Right renal cortex interstitium (tissue), 3 donors: ENCODE data around the gene CTR9. TPM values are rescaled to one million over a fixed set of nuclear protein-coding genes. Genes with fewer than 3 reads are reported as not detected.

Source experiments
- DNase-seq, 3 donors: peaks; one replicate each; pipeline ENCODE4 v3.0.0-alpha.2; 2013; ENCODE audit warnings: low read depth in 3 of 3, low spot score in 2 of 3
- polyA plus RNA-seq, 3 donors: library from polyadenylated mRNA; unstranded; fragments of 120-200 nt; gene quantifications; one replicate each; pipeline ENCODE4 v1.2.1, GENCODE V29; 2013; ENCODE audit not compliant: insufficient read length in 3 of 3

Gene CTR9
- polyA plus RNA-seq = 10 to 100 TPM; 67.5 to 71.3 (median 70.1) TPM

GRCh38 chr11:10750838-10751580 is at the start of gene CTR9:
Gene CTR9, plus strand, starts transcription at chr11:10751246. Its CDS starts 167 bp downstream, at chr11:10751413.
- DNase-seq = peak; percentile 78 to 86 (median 84)

GRCh38 chr11:10701982-10702381 is 49.1 kb upstream of the CTR9 start:
- DNase-seq = no peak

DNA sequence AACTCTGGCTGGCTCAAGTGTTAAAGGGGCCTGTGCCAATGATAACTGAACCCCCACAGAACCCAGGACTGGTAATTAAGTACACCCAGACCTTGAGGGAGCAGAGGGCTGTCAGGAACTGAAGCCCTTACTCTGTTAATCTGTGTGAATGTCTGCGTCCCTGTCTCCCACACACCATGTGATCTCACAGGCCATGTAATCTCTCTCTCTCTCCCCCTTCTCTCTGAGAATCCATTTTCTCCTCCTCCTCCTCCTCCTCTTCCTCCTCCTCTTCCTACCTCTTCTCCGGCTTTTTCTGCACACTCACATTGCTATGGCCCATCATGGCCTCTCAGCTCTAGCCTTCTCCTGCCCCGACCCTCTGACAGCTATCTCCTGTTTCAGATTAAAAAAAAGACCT is 42.9 kb upstream of the CTR9 start:
- DNase-seq = no peak

- DNase-seq = no peak
Observed at GRCh38 chr11:10709299-10710086, 41.6 kb upstream of the CTR9 start.

DNA sequence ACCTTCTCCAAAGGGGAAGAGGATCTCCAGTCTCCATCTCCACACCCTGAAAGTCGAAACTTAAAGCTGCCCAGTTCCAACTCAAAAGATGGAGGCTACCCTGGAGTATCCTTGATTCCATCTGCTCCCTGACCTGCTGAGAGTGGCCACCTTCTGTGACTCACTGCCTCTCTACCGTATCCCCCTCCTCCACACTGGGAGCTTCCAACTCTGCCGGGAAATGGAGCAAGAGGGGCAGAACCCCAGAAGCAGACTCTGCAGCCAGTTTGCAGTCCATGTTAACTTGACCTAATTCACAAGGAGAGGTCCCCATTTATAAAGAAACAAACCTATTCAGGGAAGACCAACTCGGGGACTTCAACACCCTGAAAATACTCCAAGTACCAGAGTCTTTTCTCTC is 35.5 kb upstream of the CTR9 start:
- DNase-seq = no peak

GRCh38 chr11:10716122-10716521 is 34.9 kb upstream of the CTR9 start:
- DNase-seq = no peak

DNA sequence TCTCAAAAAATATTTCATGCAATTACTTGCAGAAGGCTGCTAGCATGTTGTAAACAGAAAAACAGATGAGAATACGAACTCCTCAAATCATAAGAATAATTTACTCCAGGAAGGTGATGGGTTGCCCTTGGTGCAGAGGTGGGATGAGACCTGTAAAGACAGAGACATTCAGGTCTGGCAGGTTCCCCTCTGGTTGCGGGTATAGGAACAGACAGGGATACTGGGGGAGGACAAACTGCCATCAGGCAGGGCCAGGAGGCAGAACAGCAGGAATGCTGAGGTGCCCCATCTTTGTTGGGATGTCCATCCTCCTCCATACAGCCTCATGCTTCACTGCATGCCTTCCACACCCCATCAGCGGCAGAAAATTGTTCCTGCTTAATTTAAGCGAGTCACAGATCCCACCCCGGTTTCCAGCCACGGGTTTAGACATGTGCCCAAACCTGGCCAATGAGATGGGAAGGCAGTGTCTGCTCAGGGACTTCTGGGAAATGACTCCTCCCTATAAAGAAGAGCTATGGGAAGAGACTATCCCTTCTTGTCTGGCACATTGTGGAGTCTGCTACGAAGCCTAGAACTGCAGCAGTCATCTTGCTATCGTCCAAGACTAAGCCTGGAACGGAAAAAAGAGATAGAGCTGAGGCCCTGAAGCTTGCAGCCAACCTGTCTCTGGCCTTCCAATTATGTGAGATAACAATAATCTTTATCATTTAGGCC is 34.3 kb upstream of the CTR9 start:
- no peak for DNase-seq

DNA sequence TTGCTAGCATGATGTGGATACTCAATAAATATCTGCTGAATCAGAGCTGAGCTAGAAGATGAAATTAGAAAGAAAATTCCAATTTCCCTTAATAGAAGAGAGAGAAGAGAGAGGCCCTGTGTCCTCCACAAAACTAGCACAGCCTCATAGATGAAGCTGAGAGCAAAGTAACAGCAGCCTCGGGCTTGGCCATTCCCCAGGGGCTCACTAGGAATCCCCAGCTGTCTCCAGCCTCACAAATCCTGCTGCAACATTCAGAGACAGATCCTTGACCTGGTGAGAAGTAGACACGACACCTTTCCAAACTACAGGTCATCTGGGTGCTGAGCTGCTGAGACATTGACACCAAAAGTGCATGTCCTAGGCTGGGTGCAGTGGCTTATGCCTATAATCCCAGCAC is 31.4 kb upstream of the CTR9 start:
- no peak for DNase-seq

GRCh38 chr11:10720881-10721376 is 30.1 kb upstream of the CTR9 start:
- no peak for DNase-seq

GRCh38 chr11:10722307-10722706 is 28.7 kb upstream of the CTR9 start:
- no peak for DNase-seq

DNA sequence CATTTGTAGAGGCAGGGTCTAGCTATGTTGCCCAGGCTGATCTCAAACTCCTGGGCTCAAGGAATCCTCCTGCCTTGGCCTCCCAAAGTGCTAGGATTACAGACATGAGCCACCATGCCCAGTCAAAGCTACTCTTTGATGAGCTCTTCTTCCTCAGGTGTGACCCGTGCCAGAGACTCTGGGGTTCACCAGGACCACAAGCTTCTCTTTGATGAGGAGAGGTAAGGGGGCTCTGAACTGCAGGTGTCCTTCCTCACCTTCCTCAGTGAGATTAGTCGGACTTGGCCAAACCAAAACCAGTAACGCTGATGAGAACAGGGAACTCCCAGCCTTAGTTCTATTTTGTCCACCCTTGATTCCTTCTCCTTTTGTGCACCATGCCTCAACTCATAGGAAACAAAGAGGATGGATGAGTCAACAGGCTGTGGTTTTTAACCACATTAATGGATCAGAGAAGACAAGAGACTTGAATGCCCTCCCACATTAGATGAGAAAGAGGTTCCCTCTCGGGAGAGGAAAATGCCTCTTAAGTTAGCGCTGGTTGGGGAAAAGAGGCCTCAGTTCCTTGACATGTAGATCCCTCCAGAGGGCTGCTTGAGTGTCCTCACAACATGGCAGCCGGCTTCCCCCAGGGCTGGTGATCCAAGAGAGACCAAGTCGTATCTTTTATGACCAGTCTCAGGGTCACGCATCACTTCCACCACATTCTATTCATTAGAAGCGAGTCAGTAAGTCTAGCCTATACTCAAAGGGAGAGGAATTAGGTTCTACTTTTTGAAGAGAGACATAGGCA is 25.7 kb upstream of the CTR9 start:
- DNase-seq = no peak

DNA sequence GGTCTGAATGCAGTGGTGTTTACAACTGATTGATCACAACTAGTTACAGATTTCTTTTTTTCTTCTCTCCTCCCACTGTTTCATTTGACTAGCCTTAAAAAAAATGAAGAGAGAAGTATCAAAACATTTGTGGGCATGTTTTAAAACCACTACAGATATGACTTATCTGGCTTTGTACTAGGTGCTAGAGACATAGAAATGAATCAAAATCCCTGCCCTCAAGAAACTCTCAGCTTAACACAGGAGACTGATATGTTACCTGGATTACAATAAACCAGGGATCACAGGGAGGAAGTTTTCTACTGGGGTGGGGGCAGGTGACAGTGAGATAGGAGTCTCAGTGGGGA is 25.2 kb upstream of the CTR9 start:
- no peak for DNase-seq

DNA sequence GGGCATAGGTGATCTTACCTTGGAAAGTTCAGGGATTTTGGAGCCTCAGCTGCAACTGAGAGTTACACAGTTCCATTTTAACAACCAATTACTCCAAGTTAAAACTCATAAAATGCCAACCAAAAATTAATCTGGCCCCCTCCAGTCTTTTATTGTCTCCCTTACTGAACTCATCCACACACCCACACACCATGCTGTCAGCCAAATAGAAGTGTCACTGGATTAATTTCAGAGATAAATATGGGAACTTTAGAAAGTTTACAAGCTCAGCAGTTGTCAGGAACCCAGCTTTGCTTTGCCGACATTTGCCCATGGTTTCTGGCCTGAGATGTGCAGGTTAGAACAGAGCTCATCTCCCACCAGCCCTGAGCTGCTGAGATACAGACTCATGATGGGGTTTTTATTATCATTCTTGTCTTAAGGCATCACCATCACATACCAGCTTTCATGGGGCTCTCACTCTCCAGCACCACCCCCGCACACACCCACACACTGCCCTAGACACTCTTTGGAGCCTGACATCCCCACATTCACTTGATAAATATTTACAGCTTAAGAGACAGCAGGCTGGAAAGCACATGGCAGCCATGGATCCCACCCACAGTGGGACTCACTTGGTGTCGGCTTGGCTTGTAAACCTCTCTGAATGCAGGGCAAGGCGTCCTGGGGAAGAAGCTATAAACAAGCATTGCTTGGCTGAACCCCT is 23.7 kb upstream of the CTR9 start:
- no peak for DNase-seq

DNA sequence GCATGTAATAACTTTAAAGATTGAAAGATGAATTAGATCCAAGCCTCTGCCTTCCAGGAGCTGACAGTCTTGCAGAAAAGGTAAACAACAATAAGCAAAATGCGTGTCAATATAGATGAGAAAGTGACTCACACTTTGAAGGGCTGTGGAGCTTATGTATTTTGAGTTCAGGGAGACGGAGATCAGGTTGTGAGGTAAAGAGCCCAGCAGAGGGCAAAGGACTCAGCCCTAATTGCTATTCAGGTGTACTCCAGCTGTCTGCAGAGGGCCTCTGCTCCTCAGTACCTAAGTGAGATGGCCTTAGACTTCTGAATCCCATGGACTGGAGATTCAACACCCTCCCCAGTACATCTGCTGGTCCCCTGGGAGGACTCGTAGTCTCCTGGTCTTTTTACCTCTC is 22.9 kb upstream of the CTR9 start:
- no peak for DNase-seq

DNA sequence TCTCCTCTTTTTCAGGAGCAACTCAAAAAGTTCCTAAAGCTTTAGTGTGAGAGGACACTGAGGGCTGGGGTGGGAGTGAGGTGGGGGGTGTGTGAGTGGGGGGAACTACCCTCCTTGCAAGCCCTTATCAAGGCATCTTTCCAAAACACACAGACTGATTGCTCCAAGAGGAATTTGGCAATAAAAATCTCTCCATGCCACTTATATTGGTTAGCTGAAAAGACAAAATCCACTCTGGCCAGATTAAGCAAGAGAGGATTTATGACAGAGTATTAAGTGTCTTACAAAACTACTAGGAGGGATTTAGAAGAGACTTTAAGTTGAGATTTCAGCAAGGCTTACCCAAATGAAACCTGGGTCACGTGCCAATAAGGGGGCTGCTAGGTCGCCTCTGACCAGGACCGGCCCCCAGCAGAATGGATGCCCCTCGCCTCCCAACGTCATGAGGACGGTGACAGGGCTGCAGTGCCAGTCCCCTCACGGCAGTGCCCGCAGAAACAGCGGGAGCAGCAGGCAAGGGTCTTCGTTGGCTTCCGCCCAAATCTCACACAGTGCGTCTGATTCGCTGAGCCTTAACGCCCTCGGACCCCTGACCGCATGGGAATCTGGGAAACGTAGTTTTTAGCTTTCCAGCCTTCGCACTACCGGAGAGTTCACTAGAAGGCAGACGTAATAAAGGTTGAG is 22.1 kb upstream of the CTR9 start:
- DNase-seq = no peak

GRCh38 chr11:10730151-10730550 is 20.9 kb upstream of the CTR9 start:
- DNase-seq = no peak

DNA sequence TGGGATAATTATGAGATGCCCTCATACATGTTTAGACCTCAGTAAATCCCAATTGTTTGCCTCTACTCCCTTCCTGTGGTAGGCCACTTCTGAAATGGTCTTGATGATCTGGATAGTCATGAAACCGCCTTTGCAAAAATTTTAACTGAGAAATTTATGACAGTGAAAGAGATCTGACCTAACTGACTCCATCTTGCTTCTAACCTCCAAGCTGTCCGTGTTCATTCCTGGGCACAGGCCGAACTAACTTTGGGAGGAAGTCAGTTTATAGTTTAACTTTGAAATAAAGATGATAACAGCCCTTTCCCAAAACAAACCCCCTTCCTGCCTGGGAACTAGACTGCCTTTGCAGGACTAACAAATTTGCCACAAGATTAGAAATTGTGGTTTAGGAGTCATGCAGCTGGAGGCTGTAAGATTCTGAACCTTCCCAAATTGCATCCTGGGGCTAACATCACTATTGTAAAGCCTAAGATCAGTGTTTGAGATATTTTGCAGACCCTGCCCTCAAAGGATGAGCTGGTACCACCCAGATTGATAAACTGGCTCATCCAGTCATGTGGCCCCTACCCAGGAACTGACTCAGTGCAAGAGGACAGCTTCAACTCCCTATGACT is 19.9 kb upstream of the CTR9 start:
- DNase-seq = no peak

GRCh38 chr11:10735481-10736475 is 15.3 kb upstream of the CTR9 start:
- peak; percentile 73 to 84 (median 80) for DNase-seq
